Calu3 (cell line): ENCODE measurements around the gene SV2C. TPM values are rescaled to one million over a fixed set of nuclear protein-coding genes. Genes with fewer than 3 reads are reported as not detected.
A peak's percentile ranks its signal among the peaks of the same experiment; 100 is the strongest.
"Not testable (repeated sequence)": the region's sequence is repeated elsewhere in the genome, so short reads cannot be mapped to it uniquely, and the experiment has no call there.

Source experiments
- BruUV-seq: library from RNA; stranded (reverse); fragments of 400-500 nt; replicated peaks from 2 replicates; lab custom pipeline; 2021; lab: Mats Ljungman, UMichigan
- CTCF ChIA-PET: fragments of 300-600 bp; sonication (Branson Sonifier 250); formaldehyde crosslinking; loops from one replicate; lab custom pipeline; 2022; ENCODE audit warnings: antibody characterized with exemption; lab: Charles Lee
- DNase-seq: peaks from one replicate; pipeline ENCODE4 v3.0.0; 2022
- H3K27ac Mint-ChIP-seq: one replicate; pipeline ENCODE4 v1.8.0; 2022; ENCODE audit warnings: mixed read lengths; ENCODE audit not compliant: unreplicated experiment
- H3K27me3 Mint-ChIP-seq: one replicate; pipeline ENCODE4 v1.8.0; 2022; ENCODE audit warnings: mixed read lengths; ENCODE audit not compliant: unreplicated experiment
- H3K36me3 Mint-ChIP-seq: one replicate; pipeline ENCODE4 v1.8.0; 2022; ENCODE audit warnings: mild to moderate bottlenecking, moderate library complexity, mixed read lengths; ENCODE audit not compliant: insufficient read depth, unreplicated experiment
- H3K4me1 Mint-ChIP-seq: one replicate; pipeline ENCODE4 v1.8.0; 2022; ENCODE audit warnings: mild to moderate bottlenecking, low read depth, mixed read lengths; ENCODE audit not compliant: unreplicated experiment
- H3K4me3 Mint-ChIP-seq: one replicate; pipeline ENCODE4 v1.8.0; 2022; ENCODE audit warnings: mild to moderate bottlenecking, low read depth, moderate library complexity, mixed read lengths; ENCODE audit not compliant: unreplicated experiment
- H3K9me3 Mint-ChIP-seq: one replicate; pipeline ENCODE4 v1.8.0; 2022; ENCODE audit warnings: low read depth, mixed read lengths; ENCODE audit not compliant: unreplicated experiment
- intact Hi-C: fragments of 100-400 bp; cut with micrococcal nuclease; formaldehyde crosslinking; loops from one replicate; pipeline ENCODE4 v1.10.0; 2022; ENCODE audit not compliant: unreplicated experiment
- total RNA-seq: library from RNA; stranded (reverse); gene quantifications from 2 replicates; pipeline ENCODE4 v1.2.3, GENCODE V29; 2022
- TF ChIP-seq, protein P1 (sequence below): fragments of 200-600 bp; IDR thresholded peaks from one replicate; pipeline ENCODE4 v1.8.0; 2022; ENCODE audit warnings: antibody characterized with exemption; ENCODE audit not compliant: unreplicated experiment

Gene SV2C
- total RNA-seq, 1 experiment from 2014 or later: 0.90 TPM

DNA sequence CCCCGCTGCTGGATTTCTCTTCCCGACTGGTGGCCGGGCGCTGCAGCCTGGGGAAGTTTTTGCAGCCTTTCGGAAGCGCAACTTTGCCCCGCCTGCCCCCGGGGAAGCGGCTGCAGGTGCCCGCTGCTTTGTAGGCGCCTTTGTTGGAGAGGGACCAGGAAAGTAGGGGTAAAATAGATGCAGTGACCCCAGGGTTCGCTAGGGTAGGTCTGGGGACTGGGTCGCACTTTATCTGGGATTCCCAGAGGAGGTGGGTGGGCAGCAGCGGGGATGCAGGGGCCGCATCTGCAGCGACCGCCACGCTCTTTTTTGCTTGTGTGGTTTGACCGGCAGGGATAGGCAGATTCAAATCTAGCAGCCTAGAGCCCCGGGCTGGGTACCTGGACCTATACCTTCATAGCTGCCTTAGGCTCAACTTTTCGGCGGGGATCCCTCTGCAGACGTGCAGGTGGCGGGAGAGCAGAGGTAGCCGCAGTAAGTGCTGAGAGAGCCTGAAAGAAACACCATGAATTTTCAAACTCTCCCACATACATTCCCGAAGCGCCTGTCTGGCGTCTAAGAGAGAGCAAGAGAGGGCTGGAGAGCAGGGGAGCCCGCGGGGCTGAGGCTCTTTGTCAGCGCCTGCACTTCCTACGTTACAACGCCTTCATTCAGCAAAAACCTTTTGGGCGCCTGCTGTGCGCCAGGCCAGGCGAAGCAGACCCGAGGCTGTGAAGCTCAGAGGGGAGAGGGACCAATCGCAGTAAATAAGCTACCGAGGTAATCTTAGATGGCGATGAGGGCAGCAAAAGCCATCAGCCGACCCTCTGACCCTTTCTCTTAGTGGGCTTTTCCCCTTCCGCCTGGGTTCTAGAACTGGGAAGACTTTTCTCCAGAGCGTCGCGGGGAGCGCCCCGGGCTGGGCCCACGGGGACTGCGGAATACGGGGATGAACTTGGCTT lies 642 bp downstream of the SV2C start:
- intact Hi-C loops: no loop called here
- peak; percentile 28 for DNase-seq
- CTCF ChIA-PET: interaction anchor here (0.7 kb wide), 1 partner anchor 168 kb away, joined by 3 read pairs; no protein-coding TSS in a partner anchor
- Mint-ChIP-seq H3K36me3 (peaks cover 17% of the 10 kb centered on the region), H3K9me3 (no peaks in the 10 kb centered on the region), H3K27ac (no peak overlapping the region), H3K4me3 (peak overlapping the region; percentile 74), H3K27me3 (peaks cover 93% of the 10 kb centered on the region), H3K4me1 (peaks cover 12% of the 10 kb centered on the region)
- BruUV-seq: no TSS peak
- TF ChIP-seq, protein P1, sequence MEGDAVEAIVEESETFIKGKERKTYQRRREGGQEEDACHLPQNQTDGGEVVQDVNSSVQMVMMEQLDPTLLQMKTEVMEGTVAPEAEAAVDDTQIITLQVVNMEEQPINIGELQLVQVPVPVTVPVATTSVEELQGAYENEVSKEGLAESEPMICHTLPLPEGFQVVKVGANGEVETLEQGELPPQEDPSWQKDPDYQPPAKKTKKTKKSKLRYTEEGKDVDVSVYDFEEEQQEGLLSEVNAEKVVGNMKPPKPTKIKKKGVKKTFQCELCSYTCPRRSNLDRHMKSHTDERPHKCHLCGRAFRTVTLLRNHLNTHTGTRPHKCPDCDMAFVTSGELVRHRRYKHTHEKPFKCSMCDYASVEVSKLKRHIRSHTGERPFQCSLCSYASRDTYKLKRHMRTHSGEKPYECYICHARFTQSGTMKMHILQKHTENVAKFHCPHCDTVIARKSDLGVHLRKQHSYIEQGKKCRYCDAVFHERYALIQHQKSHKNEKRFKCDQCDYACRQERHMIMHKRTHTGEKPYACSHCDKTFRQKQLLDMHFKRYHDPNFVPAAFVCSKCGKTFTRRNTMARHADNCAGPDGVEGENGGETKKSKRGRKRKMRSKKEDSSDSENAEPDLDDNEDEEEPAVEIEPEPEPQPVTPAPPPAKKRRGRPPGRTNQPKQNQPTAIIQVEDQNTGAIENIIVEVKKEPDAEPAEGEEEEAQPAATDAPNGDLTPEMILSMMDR: no peak

DNA sequence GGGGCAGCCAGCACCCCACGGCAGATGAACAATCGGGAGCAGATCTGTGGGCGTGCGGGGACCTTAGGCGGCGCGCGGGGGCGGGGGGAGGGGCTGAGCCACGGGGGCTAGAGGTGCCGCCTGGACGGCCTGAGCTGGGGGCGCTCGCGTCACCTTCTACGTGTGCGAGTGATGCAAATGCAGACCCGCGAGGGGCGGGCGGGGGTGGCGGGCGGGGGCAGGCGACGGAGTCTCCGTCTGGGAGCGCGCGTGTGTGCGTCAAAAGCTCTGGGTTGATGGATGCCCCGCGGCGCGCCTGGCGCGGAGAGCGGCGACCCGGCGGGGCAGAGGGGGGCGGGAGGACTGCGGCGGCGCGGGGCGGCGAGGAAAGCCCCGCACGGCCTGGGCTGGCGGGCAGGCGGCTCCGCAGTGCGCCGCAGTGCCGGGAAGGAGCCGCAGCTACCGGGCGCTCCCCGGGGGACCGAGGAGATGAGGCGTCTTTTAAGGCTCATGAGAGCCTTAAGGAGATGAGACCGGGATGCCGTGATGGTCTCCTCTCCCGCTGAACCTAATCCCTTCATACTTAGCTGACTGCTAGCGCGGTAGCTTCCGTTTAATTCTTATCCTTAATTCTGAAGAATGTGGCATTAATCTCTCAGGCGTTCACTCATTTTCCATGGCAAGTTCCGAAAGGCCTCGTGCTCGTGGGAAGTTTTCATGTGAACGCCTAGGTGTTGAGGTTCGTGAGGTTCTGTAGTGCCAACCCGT lies 1.5 kb downstream of the SV2C start:
- Mint-ChIP-seq H3K27ac (no peak overlapping the region), H3K9me3 (no peaks in the 10 kb centered on the region), H3K4me1 (peaks cover 12% of the 10 kb centered on the region), H3K36me3 (peaks cover 17% of the 10 kb centered on the region), H3K27me3 (peaks cover 84% of the 10 kb centered on the region), H3K4me3 (peak overlapping the region; percentile 74)
- intact Hi-C loops: no loop called here
- TF ChIP-seq, protein P1: no peak
- CTCF ChIA-PET: no interaction called here
- BruUV-seq: no TSS peak
- no peak for DNase-seq

DNA sequence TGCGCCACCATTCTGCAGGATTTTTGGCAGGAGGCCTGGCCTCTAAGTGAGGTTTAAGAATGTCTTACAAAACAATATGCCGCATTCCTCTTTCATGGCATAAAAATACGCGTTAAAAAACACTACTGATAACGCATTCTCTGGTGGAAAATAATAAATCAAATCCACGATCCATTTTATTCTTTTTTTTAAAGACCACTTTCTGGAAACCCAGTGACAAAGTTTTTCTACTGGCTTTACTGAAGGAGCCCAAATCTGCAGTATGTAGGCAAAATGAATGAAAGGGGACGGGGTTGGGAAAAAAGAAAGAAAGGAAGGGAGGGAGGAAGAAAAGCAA lies 2.0 kb downstream of the SV2C start:
- CTCF ChIA-PET: no interaction called here
- BruUV-seq: no TSS peak
- no peak for DNase-seq
- no peak overlapping the region for H3K4me3 Mint-ChIP-seq
- H3K4me1 Mint-ChIP-seq: peaks cover 12% of the 10 kb centered on the region
- H3K27me3 Mint-ChIP-seq: peaks cover 79% of the 10 kb centered on the region
- TF ChIP-seq, protein P1: no peak
- H3K27ac Mint-ChIP-seq: no peak overlapping the region
- peaks cover 17% of the 10 kb centered on the region for H3K36me3 Mint-ChIP-seq
- no peaks in the 10 kb centered on the region for H3K9me3 Mint-ChIP-seq
- intact Hi-C loops: no loop called here

DNA sequence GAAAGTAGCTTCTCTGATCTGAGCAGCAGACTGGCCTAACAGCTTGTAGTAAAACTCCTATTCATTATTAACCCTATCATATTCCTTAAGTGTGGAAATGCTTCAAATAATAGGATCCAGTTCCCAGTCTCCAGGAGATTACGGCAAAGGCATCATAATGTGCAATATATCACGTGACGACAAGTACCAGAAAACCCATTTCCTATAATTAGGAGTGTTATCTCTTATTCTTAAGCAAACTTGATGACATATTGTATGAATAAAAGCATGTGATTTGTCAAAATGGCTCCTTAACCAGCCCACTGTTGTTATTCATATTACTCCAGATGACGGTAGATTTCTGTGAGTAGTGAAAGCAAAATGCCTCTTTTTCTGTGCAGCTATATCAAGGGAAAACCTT lies 2.9 kb downstream of the SV2C start:
- BruUV-seq: no TSS peak
- peaks cover 12% of the 10 kb centered on the region for H3K4me1 Mint-ChIP-seq
- no peak overlapping the region for H3K27ac Mint-ChIP-seq
- H3K9me3 Mint-ChIP-seq: no peaks in the 10 kb centered on the region
- H3K36me3 Mint-ChIP-seq: peaks cover 17% of the 10 kb centered on the region
- H3K27me3 Mint-ChIP-seq: peaks cover 70% of the 10 kb centered on the region
- DNase-seq: no peak
- CTCF ChIA-PET: no interaction called here
- no peak overlapping the region for H3K4me3 Mint-ChIP-seq
- intact Hi-C loops: no loop called here
- TF ChIP-seq, protein P1: no peak

DNA sequence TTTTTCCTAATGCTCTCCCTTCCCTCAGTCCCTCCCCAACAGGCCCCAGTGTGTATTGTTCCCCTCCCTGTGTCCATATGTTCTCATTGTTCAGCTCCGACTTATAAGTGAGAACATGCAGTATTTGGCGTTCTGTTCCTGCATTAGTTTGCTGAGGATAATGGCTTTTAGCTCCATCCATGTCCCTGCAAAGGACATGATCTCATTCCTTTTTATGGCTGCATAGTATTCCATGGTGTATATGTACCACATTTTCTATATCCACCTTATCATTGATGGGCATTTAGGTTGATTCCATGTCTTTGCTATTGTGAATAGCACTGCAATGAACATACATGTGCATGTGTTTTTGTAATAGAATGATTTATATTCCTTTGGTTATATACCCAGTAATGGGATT lies 6.0 kb downstream of the SV2C start:
- H3K36me3 Mint-ChIP-seq: not testable (repeated sequence)

More for the DNA sequence above, 6.0 kb downstream of the SV2C start:
- H3K27ac Mint-ChIP-seq, intact Hi-C loops, H3K4me3 Mint-ChIP-seq, DNase-seq, H3K4me1 Mint-ChIP-seq, BruUV-seq, H3K9me3 Mint-ChIP-seq: not testable (repeated sequence)
- CTCF ChIA-PET: interaction anchor here (0.9 to 1.4 kb wide), 2 partner anchors 15 to 17 kb away, joined by 3 read pairs; no protein-coding TSS in a partner anchor
- H3K27me3 Mint-ChIP-seq: peaks cover 39% of the 10 kb centered on the region
